Glomerular visceral epithelial cell (primary cell): Measurements from ENCODE around the gene ZNF514.

Experiments used
- DNase-seq: peaks from one replicate; pipeline ENCODE4 v3.0.0-alpha.2; 2016; ENCODE audit errors: extremely low spot score

Gene ZNF514

GRCh38 chr2:95159690-95160449 lies at the start of gene ZNF514:
ZNF514 (minus strand) TSS chr2:95159848; CDS start chr2:95153253, 6,595 bp downstream.
- DNase-seq: peak; percentile 65

GRCh38 chr2:95208106-95208505 lies 48.5 kb upstream of the ZNF514 start:
- no peak for DNase-seq

- peak; percentile 72 for DNase-seq
Measured at GRCh38 chr2:95207111-95207961, 47.7 kb upstream of the ZNF514 start, which contains the start of gene ZNF892. ZNF892 (plus strand) TSS chr2:95207521; CDS start chr2:95207816, 295 bp downstream.

GRCh38 chr2:95206096-95206495 lies 46.4 kb upstream of the ZNF514 start:
- DNase-seq: no peak

- DNase-seq: no peak
Measured at GRCh38 chr2:95204396-95204795, 44.7 kb upstream of the ZNF514 start.

GRCh38 chr2:95203911-95204310 lies 44.3 kb upstream of the ZNF514 start:
- DNase-seq: no peak

- DNase-seq: peak; percentile 12
Measured at GRCh38 chr2:95192956-95193355, 33.3 kb upstream of the ZNF514 start.

GRCh38 chr2:95185973-95186372 lies 26.3 kb upstream of the ZNF514 start:
- DNase-seq: no peak

GRCh38 chr2:95185197-95185596 lies 25.5 kb upstream of the ZNF514 start:
- DNase-seq: no peak

GRCh38 chr2:95181774-95182173 lies 22.1 kb upstream of the ZNF514 start:
- DNase-seq: no peak

GRCh38 chr2:95179451-95179850 lies 19.8 kb upstream of the ZNF514 start:
- no peak for DNase-seq

- DNase-seq: no peak
Measured at GRCh38 chr2:95174031-95174542, 14.4 kb upstream of the ZNF514 start.

GRCh38 chr2:95171902-95172301 lies 12.3 kb upstream of the ZNF514 start:
- no peak for DNase-seq

- DNase-seq: peak; percentile 8
Measured at GRCh38 chr2:95166065-95166763, 6.6 kb upstream of the ZNF514 start.

GRCh38 chr2:95165371-95166064 lies 5.9 kb upstream of the ZNF514 start, which contains the start of gene ZNF2:
ZNF2 (plus strand) TSS chr2:95165809; CDS start chr2:95176227, 10,418 bp downstream.
- DNase-seq: peak; percentile 98

GRCh38 chr2:95165030-95165370 lies 5.4 kb upstream of the ZNF514 start:
- no peak for DNase-seq

- peak; percentile 28 for DNase-seq
Measured at GRCh38 chr2:95158891-95159619, 593 bp downstream of the ZNF514 start.

GRCh38 chr2:95158441-95158840 lies 1.2 kb downstream of the ZNF514 start:
- DNase-seq: no peak

- no peak for DNase-seq
Measured at GRCh38 chr2:95149397-95149984, 10.2 kb downstream of the ZNF514 start.

GRCh38 chr2:95143838-95144237 lies 15.8 kb downstream of the ZNF514 start:
- no peak for DNase-seq
